Eye (tissue), 1 donor: ENCODE data around the gene PREX1.

Experiments
- DNase-seq: peaks from one replicate; pipeline ENCODE4 v3.0.0-alpha.2; 2015

Gene PREX1

DNA sequence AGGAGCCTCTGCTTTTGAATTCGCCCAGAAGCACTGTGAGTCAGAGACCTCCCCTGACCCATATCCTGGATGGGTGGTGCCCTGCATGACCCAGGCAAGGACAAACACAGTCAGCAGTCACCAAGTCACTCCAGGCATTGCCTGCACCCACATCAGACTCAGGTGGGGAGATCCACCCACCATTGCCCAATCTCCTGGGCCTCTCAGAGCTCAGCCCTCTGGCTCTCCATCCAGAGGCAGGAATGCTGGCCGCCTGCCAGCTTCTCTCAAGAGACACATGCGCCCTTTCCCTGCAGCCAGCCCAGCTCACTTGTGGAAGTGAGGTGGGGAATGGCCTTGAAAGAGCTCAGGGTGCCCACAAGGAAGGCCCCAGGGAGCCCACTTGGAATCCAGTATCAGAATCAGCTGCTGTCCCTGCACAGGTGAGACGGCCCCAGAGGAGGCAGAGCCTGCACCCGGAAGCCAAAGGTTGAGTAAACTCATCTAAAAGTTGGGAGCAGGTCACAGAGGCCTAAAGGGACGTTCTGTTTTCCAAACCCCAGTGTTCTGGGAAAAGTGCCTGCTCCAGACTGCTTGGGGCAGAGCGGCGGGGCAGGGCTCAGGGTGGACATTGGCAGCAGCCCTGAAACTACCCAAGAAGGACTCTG, 129.8 kb downstream of the PREX1 start:
- peak; percentile 68 for DNase-seq

- DNase-seq, result no peak
Measured at GRCh38 chr20:48696671-48697070, 131.1 kb downstream of the PREX1 start.

GRCh38 chr20:48695738-48696137, 132.1 kb downstream of the PREX1 start:
- no peak for DNase-seq

DNA sequence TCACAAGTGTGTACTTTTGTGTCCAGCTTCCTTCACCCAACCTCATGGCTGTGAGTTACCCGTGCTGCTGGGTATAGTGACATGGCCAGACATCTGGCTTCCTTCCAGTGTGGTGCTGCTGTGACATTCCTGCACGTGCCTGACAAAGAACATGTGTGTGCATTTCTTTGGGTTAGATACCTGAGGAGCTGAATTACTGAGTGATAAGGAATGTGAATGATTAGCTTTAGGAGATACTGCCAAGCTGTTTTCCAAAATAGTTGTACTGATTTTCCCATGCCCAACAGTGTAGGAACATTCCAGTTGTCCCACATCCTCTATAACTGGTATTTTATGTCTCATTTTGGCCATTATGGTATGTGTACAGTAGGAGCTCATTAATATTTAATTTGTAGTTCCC, 132.5 kb downstream of the PREX1 start:
- no peak for DNase-seq

- DNase-seq, result no peak
Measured at GRCh38 chr20:48694381-48694865, 133.4 kb downstream of the PREX1 start.

- no peak for DNase-seq
Measured at GRCh38 chr20:48691523-48691922, 136.3 kb downstream of the PREX1 start.

DNA sequence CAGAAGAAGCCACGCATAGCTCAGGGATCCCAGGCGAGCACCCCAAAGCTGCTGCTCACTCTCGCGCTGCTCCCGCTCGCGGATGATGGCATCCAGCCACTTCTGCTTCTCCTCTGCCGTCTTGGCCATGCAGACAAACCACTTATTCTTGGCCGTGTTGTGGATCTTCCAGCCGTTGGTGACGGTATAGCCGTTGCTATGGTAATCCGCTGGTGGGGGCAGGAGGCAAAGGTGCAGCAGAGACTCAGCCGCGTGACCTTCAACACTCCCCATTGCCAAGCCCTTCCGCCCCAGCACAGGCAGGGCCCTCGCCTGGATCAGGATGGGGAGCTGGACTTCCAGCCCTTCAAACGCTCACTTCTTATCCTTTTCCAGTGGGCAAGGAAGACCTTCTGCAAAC, 136.9 kb downstream of the PREX1 start:
- no peak for DNase-seq

DNA sequence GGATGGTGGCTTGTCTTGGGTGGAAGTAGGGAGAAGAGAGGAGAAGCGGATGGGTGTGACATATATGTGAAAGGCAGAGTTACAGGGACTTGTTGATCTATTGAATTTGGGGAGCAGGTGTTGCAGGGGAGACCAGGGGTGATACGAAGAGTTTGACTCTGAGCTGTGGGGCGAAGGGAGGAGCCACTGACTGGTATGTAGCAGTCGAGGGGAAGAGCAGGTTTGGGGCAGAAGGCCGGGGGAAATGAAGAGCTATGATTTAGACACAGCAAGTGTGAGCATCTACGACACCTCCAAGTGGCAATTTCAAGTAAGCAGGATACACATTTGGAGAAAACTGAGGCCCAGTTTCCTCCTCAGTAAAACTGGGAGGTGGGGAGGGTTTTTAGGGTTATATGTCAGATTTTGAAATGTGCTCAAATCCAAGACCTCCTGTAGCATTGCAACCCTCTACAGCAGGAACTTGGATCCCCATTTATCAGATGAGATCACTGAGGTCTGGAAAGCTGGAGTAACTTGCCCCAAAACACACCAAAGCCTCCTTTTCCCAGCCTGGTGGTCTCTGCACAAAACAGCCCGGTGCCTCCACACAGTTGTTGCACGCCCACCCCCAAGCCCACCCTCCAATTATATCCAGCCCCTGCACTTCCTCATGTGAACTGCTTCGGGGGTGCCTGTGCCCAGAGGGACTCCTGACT, 137.8 kb downstream of the PREX1 start:
- DNase-seq, result no peak

DNA sequence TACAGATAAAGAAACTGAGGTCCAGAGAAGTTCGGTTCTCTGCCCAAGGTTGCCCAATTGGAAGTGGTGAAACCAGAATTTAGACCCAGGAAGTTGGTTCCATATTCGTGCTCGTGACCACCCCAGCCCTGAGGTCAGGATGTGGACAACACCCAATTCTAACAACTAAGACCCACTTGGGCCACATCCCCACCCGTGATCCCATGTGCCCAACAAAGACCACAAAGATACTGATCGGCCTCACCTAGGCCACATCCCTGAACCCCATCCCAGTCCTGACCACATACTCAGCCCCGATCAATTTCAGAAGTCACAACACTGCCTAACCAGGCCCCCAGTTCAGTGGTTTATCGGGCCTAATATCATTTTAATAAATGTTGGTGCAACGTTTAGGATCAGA, 138.4 kb downstream of the PREX1 start:
- DNase-seq, result no peak

DNA sequence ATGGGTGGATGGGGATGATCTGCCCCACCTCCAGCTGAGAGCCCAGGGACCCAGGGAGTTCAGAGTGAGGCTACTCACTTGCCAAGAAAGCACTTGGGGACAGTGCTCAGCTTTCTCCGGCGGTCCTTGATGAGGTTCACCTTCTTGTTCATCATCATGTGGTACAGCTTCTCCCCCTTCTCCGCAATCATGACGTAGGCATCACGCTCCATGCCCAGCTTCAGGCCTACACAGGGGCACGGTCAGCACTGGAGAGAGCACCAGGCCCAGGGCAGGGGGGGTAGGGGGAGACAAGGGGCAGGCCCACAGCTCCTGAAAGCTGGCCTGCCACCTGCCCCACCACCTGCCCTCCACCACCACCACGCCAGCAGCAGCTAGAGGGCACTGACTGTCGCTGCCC, 139.2 kb downstream of the PREX1 start:
- DNase-seq, result no peak

DNA sequence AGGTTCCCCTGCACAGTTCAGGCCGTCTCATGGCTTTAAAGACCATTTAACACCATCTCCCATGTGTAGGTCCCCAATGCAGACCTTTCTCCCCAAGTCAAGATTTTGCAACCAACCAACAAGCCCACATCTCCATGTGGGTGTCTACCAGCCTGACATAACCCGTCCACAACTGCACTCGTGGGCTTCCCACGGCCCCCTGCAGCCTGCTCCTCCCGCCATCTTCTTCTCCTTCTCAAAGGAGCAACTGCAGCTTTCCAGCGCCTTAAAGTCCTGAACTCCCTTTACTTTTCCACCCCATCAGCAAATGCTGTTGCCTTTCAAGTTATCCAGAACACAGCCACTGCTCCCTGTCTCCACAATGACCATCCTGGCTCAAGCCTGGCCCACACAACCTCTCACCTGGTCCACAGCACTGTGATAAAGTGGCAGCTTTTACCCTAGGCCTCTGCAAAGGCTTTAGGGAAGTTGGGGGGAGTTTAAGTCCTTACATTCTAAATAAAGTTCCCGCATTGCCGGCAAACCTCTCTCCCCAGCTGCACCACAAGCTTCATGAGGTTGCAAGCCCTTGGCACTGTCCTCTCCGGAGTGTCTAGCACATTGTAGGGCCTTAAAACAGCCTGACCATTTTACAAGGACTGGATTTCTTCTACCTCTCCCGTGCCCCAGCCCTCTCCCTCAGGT, 140.5 kb downstream of the PREX1 start:
- no peak for DNase-seq

DNA sequence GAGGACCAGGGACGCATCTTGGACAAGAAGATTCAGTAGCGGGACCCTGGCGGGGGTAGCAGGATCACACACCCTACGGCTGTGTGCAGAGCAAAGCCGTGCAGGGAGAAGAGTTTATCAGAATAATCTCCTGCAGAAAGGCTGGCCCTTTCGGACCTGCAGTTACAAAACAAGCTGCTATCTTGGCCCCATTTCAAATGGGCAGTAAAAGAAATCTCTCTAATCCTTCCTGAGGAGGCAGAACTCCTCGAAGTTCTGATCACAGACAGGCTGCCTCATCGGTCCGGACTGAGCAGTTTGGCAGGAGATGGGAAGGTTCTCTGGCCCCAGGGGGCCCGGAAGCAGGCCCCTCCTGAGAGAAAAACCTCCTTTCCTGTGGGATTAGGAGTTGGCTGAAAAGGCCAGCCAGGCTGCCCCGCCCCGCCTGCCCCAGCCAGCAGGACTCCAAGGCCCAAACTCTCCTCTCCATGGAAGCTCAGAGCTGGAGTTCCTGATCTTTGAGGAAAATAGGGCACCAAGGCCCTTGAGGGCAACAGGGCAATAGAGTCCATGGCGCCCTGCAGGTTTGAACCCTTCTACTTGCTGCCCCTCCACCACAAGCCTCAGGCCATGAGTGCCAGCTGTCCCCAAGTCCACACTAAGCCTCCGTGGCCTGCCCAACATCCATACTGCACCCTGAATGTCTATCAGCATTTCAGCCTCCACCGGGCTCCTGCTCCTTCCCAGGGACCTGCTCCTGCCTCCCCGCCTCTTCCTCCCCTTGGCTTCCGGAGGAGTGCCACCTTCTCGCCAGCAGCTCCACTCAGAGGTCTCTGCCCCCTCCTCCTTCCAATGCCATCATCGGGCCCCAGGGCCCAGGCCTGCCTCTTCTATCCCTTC, 141.3 kb downstream of the PREX1 start:
- no peak for DNase-seq

- DNase-seq, result no peak
Measured at GRCh38 chr20:48685300-48685699, 142.5 kb downstream of the PREX1 start.

DNA sequence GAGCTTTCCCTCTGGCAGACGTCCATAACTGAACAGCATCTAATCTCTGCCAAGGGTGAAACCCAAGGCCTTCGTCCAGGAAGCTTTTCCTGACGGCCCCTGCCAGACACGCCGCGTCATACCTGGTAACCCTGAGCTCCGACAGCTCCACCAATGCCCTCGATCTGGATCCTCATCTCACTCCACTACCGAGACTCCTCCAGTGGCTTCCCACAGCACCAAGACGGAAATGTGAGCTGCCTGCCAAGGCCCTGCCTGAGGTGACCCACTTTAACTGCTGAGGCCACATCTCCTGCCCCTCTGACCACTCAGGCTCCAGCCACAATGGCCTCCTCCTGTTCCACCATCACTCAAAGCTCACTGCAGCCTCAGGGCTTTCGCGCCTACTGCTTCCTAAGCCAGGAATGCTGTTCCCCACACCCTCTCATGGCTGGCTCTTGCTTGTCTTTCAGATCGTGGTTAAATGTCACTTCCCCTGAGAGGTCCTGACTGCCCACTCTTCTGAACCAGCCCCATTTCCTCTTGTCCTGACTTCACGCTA, 143.2 kb downstream of the PREX1 start:
- peak; percentile 32 for DNase-seq

GRCh38 chr20:48683467-48684175, 144.2 kb downstream of the PREX1 start:
- no peak for DNase-seq

DNA sequence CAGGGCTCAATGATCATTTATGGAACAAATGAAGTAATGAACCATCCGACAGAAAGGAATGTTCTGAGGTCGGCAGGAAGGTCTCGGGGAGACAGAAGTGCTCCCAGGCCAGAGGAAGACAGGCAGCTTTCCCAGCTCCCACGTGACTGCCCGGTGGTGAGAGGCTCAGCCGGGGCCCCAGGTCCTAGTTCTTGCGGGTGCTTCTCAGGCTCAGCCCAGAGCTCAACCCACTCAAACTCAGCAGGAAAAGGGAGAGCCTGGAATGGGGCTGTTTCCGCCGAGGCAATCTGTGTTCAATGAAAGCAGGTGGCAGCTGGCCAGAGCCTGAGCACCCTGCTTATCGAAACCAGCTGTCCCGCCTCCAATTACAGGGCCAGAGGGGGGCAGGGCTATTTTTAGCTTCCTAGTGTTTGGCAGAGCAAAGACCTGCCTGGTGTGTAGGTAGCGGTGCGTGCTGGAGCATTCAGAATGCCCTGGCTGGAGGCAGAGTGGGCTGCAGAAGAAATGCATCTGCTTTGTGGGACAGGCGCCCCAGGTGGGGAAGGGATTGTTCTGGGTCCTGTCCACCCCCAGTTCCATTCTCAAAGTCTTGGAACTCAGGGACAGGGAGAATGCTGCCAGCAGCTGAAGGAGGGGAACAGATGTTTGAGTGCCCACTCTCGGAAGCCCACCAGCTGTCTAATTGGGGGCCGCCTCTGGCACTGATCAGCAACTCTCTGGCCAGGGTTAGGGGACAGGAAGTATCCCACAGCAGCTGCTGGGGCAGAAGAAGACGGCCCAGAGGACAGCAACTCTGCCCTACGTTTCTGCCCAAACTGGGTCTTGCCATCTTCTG, 145.1 kb downstream of the PREX1 start:
- DNase-seq, result peak; percentile 96

- DNase-seq, result no peak
Measured at GRCh38 chr20:48681873-48682426, 145.8 kb downstream of the PREX1 start.

DNA sequence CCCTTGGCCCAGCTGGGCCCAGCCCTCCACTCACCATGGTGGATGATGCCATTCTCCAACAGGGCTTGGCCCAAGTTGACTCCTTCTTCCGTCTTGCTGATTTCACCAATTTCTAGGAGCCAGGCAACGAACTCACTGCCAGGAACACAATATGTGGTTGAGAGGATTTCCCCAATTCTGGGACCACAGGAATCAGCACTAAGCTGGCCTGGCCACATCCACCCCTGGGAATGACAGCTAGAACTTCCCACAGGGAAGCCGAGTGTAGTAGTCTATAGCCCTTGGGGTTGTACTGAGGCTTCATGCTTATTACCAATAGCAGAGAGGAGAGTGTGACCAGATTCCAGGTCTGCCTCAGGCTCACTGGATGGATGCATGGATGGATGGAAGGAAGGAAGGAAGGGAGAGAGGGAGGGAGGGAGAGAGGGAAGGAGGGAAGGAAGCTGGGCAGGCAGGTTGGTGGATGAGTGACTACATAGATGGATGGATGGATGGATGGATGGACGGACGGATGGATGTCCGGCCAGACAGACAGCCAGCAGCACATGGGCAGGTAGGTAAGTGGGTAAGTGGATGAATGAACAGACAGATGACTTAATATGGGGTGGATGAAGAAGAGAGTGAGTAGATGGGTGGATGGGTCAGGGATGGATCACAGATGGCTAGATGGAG, 146.5 kb downstream of the PREX1 start:
- DNase-seq, result no peak

GRCh38 chr20:48680650-48681049, 147.1 kb downstream of the PREX1 start:
- no peak for DNase-seq

GRCh38 chr20:48679599-48679998, 148.2 kb downstream of the PREX1 start:
- no peak for DNase-seq
